HepG2 (cell line): ENCODE measurements around the gene PTPRD. TPM values are rescaled to one million over a fixed set of nuclear protein-coding genes. Genes with fewer than 3 reads are reported as not detected.

Experiments
- ATAC-seq: fragments of 200-7000 bp; cut with Tn5 transposase; 3 replicates; pipeline ENCODE4 v1.9.1; 2020; ENCODE audit warnings: mild to moderate bottlenecking, moderate library complexity
- BruUV-seq: library from RNA; stranded (reverse); fragments of 400-500 nt; replicated peaks from 2 replicates; lab custom pipeline; 2021; lab: Mats Ljungman, UMichigan
- CTCF ChIA-PET: fragments of 300-600 bp; formaldehyde crosslinking; extraction: SDS; loops from one replicate; lab custom pipeline; 2021; ENCODE audit warnings: low total read pairs, inconsistent platforms, low intra/inter-chr PET ratio; lab: Yijun Ruan, JAX
- POLR2A ChIA-PET: fragments of 350-600 bp; sonication (Branson Sonifier 250); formaldehyde crosslinking; loops from one replicate; lab custom pipeline; 2020; ENCODE audit warnings: antibody characterized with exemption, inconsistent platforms; lab: Yijun Ruan, JAX
- DNase-seq: peaks from one replicate; pipeline ENCODE4 v3.0.0-alpha.2; 2015; ENCODE audit warnings: low spot score
- FAIRE-seq: peaks from 3 replicates; lab custom pipeline; 2011; peaks lifted over from hg19 to GRCh38; lab: Jason Lieb, UNC
- H2AFZ ChIP-seq: one replicate; pipeline ENCODE4 v1.6.1; 2011; ENCODE audit warnings: low read length, inconsistent platforms
- H3K27ac ChIP-seq: fragments of 300-600 bp; 3 replicates; pipeline ENCODE4 v1.8.0; 2011; ENCODE audit warnings: mixed run types, mild to moderate bottlenecking, mixed read lengths, low read length, inconsistent platforms; ENCODE audit not compliant: insufficient read depth; ENCODE audit errors: extremely low read length
- H3K27me3 ChIP-seq, 2 experiments: fragments of 200-600 bp in 1 of 2; 2 replicates in 1 of 2; 3 replicates in 1 of 2; pipeline versions ENCODE4 v1.6.0 to v1.8.0; 2011; ENCODE audit warnings: low read length in 2 of 2, mild to moderate bottlenecking in 2 of 2, moderate library complexity in 2 of 2, inconsistent platforms in 1 of 2; ENCODE audit not compliant: insufficient read depth in 2 of 2, control insufficient read depth in 1 of 2
- H3K36me3 ChIP-seq, 2 experiments: fragments of 200-600 bp in 1 of 2; replicated peaks in 1 of 2; 2 replicates in 1 of 2; 3 replicates in 1 of 2; pipeline versions ENCODE4 v1.5.1 to v1.8.0; 2011; ENCODE audit warnings: low read length in 2 of 2, inconsistent platforms in 1 of 2; ENCODE audit not compliant: insufficient read depth in 2 of 2, control insufficient read depth in 1 of 2
- H3K4me1 ChIP-seq: 2 replicates; pipeline ENCODE4 v1.5.1; 2012; ENCODE audit warnings: low read length, inconsistent platforms; ENCODE audit not compliant: insufficient read depth
- H3K4me2 ChIP-seq: 2 replicates; pipeline ENCODE4 v1.6.0; 2011; ENCODE audit warnings: low read depth, low read length, inconsistent platforms
- H3K4me3 ChIP-seq, 3 experiments: fragments of 200-600 bp in 1 of 3; sonication (generic), shearing (Covaris generic) in 1 of 3; replicated peaks in 1 of 3; 2 replicates each; pipeline ENCODE4 v1.5.1; 2011 to 2016; ENCODE audit warnings: low read length in 3 of 3, inconsistent platforms in 2 of 3, low read depth in 2 of 3, mild to moderate bottlenecking in 2 of 3, control low read depth in 1 of 3, mixed read lengths in 1 of 3; ENCODE audit not compliant: insufficient read depth in 1 of 3
- H3K79me2 ChIP-seq: one replicate; pipeline ENCODE4 v1.6.1; 2011; ENCODE audit warnings: low read length, inconsistent platforms; ENCODE audit not compliant: insufficient read depth
- H3K9ac ChIP-seq: 2 replicates; pipeline ENCODE4 v1.6.0; 2011; ENCODE audit warnings: mild to moderate bottlenecking, low read depth, low read length, inconsistent platforms; ENCODE audit not compliant: insufficient read depth
- H3K9me3 ChIP-seq: 2 replicates; pipeline ENCODE4 v1.5.1; 2012; ENCODE audit warnings: mild to moderate bottlenecking, low read length
- H4K20me1 ChIP-seq: 2 replicates; pipeline ENCODE4 v1.6.0; 2011; ENCODE audit warnings: inconsistent platforms, mild to moderate bottlenecking, low read length, moderate library complexity; ENCODE audit not compliant: insufficient read depth
- HHEX ChIP-seq: IDR thresholded peaks from 2 replicates; pipeline ENCODE4 v1.6.1; 2016; ENCODE audit warnings: control low read depth
- HOXA7 ChIP-seq: sonication (generic); formaldehyde crosslinking; IDR thresholded peaks from 2 replicates; pipeline ENCODE4 v1.8.1; 2022; ENCODE audit warnings: mild to moderate bottlenecking, missing genetic modification reagents, moderate library complexity
- KMT2B ChIP-seq: IDR thresholded peaks from 2 replicates; pipeline ENCODE4 v1.6.1; 2016; ENCODE audit warnings: missing genetic modification reagents, missing compliant biosample characterization
- MYNN ChIP-seq: sonication (generic); formaldehyde crosslinking; IDR thresholded peaks from 2 replicates; pipeline ENCODE4 v1.4.0; 2020; ENCODE audit warnings: mild to moderate bottlenecking, low read depth, missing genetic modification reagents
- NFYB ChIP-seq: sonication (generic); formaldehyde crosslinking; IDR thresholded peaks from 2 replicates; pipeline ENCODE4 v1.4.0; 2020; ENCODE audit warnings: missing genetic modification reagents
- SRY ChIP-seq: sonication (generic); formaldehyde crosslinking; IDR thresholded peaks from 2 replicates; pipeline ENCODE4 v1.8.0; 2022; ENCODE audit warnings: mild to moderate bottlenecking, missing genetic modification reagents
- TRIM24 ChIP-seq: sonication (generic); formaldehyde crosslinking; IDR thresholded peaks from 2 replicates; pipeline ENCODE4 v1.8.0; 2022; ENCODE audit warnings: mild to moderate bottlenecking, missing genetic modification reagents
- ZNF354B ChIP-seq: sonication (generic); formaldehyde crosslinking; IDR thresholded peaks from 2 replicates; pipeline ENCODE4 v1.8.0; 2022; ENCODE audit warnings: mild to moderate bottlenecking, missing genetic modification reagents
- ZNF484 ChIP-seq: sonication (generic); formaldehyde crosslinking; IDR thresholded peaks from 2 replicates; pipeline ENCODE4 v1.5.1; 2020; ENCODE audit warnings: mild to moderate bottlenecking, low read depth, missing genetic modification reagents, borderline replicate concordance
- ZNF549 ChIP-seq: sonication (generic); formaldehyde crosslinking; IDR thresholded peaks from 2 replicates; pipeline ENCODE4 v1.5.0; 2020; ENCODE audit warnings: missing genetic modification reagents
- ZNF720 ChIP-seq: sonication (generic); formaldehyde crosslinking; IDR thresholded peaks from 2 replicates; pipeline ENCODE4 v1.4.0; 2020; ENCODE audit warnings: missing genetic modification reagents
- ZNF841 ChIP-seq: sonication (generic); formaldehyde crosslinking; IDR thresholded peaks from 2 replicates; pipeline ENCODE4 v1.8.1; 2023; ENCODE audit warnings: missing genetic modification reagents, borderline replicate concordance
- WGBS: methylation state at CpG from one replicate; pipeline ENCODE4 v1.1.6; 2017; ENCODE audit warnings: low lambda C conversion rate; 5-methylcytosine and 5-hydroxymethylcytosine counted together
- in situ Hi-C: cut with HindIII; loops from 2 replicates; pipeline ENCODE4 v1.10.0; 2017; ENCODE audit warnings: low pct_unique_long_range_greater_than_20kb; ENCODE audit not compliant: extremely low pct_ligation_motif_present
- intact Hi-C: fragments of 100-400 bp; cut with micrococcal nuclease; formaldehyde crosslinking; loops from one replicate; pipeline ENCODE4 v1.10.0; 2022; ENCODE audit not compliant: unreplicated experiment
- polyA plus RNA-seq, 8 experiments: library from polyadenylated mRNA; depleted of rRNA in 3 of 8; stranded (reverse) in 7 of 8; unstranded in 1 of 8; fragments of >200 nt; fragmentation: Illumina TruSeq in 4 of 8; extraction: Trizol in 4 of 8; gene quantifications; 2 replicates each; pipeline versions ENCODE4 v1.2.1 to v1.2.3, GENCODE V29; 2011 to 2016; ENCODE audit warnings: low read depth in 4 of 8, missing spikeins in 1 of 8, mixed read lengths in 1 of 8; ENCODE audit not compliant: insufficient read depth in 1 of 8
- total RNA-seq, 5 experiments: library from RNA; depleted of rRNA; stranded (reverse); fragments of >200 nt; fragmentation: Illumina TruSeq; extraction: Trizol; gene quantifications; 2 replicates each; pipeline ENCODE4 v1.2.3, GENCODE V29; 2016; ENCODE audit warnings: low read depth in 1 of 5
- TF ChIP-seq, protein P1 (sequence below): IDR thresholded peaks from 2 replicates; pipeline ENCODE4 v1.6.1; 2016; ENCODE audit warnings: missing compliant biosample characterization, missing genetic modification reagents, borderline replicate concordance
- TF ChIP-seq, protein P2 (sequence below): sonication (generic); formaldehyde crosslinking; conservative IDR thresholded peaks from 2 replicates; pipeline ENCODE4 v1.4.0; 2020; ENCODE audit warnings: missing genetic modification reagents
- TF ChIP-seq, protein P3 (sequence below): sonication (generic); formaldehyde crosslinking; IDR thresholded peaks from 2 replicates; pipeline ENCODE4 v1.4.0; 2020; ENCODE audit warnings: missing genetic modification reagents, borderline replicate concordance

PTPRD gene
- total and polyA plus RNA-seq, 2 of the 13 experiments (the other 11 are each of a cell fraction or from before 2014, with no cell fraction given), result 0.05 TPM; not detected in 1

DNA sequence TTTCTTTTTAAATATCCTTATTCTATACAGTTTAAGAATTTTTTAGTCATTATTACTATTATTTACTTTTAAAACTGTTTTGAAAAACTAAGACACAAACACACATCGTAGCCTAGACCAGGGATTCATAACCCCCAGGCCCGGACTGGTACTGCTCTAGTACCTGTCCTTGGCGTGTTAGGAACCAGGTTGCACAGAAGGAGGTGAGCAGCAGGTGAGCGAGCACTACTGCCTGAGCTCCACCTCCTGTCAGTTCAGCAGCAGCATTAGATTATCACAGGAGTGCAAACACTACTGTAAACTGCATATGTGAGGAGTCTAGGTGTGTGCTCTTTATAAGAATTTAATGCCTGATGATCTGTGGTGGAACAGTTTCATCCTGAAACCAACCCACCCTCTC lies 357.0 kb downstream of the PTPRD start:
- WGBS, result 0% methylated on average over 4 of the region's 4 CpGs
- in situ Hi-C loops (no loop called here), intact Hi-C loops (no loop called here)
- H2AFZ ChIP-seq, result no peak overlapping the region
- H3K27me3 ChIP-seq, result no peaks in the 10 kb centered on the region
- ATAC-seq (no peak), FAIRE-seq (no peak), DNase-seq (no peak)
- CTCF ChIA-PET, result no interaction called here
- H3K36me3 ChIP-seq, result no peaks in the 10 kb centered on the region
- no peaks in the 10 kb centered on the region for H3K4me1 ChIP-seq
- TF ChIP-seq SRY (CRISPR knock-in tag) (no peak), ZNF354B (no peak), MYNN (CRISPR knock-in tag) (no peak), ZNF720 (CRISPR knock-in tag) (no peak), ZNF484 (CRISPR knock-in tag) (no peak), HOXA7 (CRISPR knock-in tag) (no peak), HHEX (CRISPR knock-in tag) (no peak), NFYB (no peak), KMT2B (CRISPR knock-in tag) (no peak), TRIM24 (CRISPR knock-in tag) (no peak), ZNF841 (no peak), ZNF549 (CRISPR knock-in tag) (no peak)
- TF ChIP-seq, protein P1, sequence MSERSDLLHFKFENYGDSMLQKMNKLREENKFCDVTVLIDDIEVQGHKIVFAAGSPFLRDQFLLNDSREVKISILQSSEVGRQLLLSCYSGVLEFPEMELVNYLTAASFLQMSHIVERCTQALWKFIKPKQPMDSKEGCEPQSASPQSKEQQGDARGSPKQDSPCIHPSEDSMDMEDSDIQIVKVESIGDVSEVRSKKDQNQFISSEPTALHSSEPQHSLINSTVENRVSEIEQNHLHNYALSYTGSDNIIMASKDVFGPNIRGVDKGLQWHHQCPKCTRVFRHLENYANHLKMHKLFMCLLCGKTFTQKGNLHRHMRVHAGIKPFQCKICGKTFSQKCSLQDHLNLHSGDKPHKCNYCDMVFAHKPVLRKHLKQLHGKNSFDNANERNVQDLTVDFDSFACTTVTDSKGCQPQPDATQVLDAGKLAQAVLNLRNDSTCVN (CRISPR knock-in tag), result no peak
- TF ChIP-seq, protein P2, sequence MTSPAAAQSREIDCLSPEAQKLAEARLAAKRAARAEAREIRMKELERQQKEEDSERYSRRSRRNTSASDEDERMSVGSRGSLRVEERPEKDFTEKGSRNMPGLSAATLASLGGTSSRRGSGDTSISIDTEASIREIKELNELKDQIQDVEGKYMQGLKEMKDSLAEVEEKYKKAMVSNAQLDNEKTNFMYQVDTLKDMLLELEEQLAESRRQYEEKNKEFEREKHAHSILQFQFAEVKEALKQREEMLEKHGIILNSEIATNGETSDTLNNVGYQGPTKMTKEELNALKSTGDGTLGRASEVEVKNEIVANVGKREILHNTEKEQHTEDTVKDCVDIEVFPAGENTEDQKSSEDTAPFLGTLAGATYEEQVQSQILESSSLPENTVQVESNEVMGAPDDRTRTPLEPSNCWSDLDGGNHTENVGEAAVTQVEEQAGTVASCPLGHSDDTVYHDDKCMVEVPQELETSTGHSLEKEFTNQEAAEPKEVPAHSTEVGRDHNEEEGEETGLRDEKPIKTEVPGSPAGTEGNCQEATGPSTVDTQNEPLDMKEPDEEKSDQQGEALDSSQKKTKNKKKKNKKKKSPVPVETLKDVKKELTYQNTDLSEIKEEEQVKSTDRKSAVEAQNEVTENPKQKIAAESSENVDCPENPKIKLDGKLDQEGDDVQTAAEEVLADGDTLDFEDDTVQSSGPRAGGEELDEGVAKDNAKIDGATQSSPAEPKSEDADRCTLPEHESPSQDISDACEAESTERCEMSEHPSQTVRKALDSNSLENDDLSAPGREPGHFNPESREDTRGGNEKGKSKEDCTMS (CRISPR knock-in tag), result no peak
- TF ChIP-seq, protein P3, sequence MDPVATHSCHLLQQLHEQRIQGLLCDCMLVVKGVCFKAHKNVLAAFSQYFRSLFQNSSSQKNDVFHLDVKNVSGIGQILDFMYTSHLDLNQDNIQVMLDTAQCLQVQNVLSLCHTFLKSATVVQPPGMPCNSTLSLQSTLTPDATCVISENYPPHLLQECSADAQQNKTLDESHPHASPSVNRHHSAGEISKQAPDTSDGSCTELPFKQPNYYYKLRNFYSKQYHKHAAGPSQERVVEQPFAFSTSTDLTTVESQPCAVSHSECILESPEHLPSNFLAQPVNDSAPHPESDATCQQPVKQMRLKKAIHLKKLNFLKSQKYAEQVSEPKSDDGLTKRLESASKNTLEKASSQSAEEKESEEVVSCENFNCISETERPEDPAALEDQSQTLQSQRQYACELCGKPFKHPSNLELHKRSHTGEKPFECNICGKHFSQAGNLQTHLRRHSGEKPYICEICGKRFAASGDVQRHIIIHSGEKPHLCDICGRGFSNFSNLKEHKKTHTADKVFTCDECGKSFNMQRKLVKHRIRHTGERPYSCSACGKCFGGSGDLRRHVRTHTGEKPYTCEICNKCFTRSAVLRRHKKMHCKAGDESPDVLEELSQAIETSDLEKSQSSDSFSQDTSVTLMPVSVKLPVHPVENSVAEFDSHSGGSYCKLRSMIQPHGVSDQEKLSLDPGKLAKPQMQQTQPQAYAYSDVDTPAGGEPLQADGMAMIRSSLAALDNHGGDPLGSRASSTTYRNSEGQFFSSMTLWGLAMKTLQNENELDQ (CRISPR knock-in tag), result no peak
- H3K4me3 ChIP-seq, result no peak overlapping the region
- H4K20me1 ChIP-seq, result no peaks in the 10 kb centered on the region
- POLR2A ChIA-PET, result no interaction called here
- BruUV-seq, result no TSS peak
- H3K27ac ChIP-seq, result no peak overlapping the region
- H3K9ac ChIP-seq, result no peak overlapping the region
- no peak overlapping the region for H3K4me2 ChIP-seq
- no peaks in the 10 kb centered on the region for H3K79me2 ChIP-seq
- no peaks in the 10 kb centered on the region for H3K9me3 ChIP-seq
